WTC11 (cell line): ENCODE results near the gene PLD1. TPM values are rescaled to one million over a fixed set of nuclear protein-coding genes. Genes with fewer than 3 reads are reported as not detected.

Source experiments
- ATAC-seq: fragments of 200-7000 bp; cut with Tn5 transposase; 2 replicates; pipeline ENCODE4 v1.10.0; 2021; ENCODE audit warnings: mild to moderate bottlenecking, moderate library complexity
- CTCF ChIA-PET: fragments of 300-600 bp; sonication (Branson Sonifier 250); formaldehyde crosslinking; loops from one replicate; lab custom pipeline; 2021; ENCODE audit warnings: antibody characterized with exemption; lab: Charles Lee
- POLR2A ChIA-PET: fragments of 350-600 bp; sonication (Branson Sonifier 250); formaldehyde crosslinking; loops from one replicate; lab custom pipeline; 2021; ENCODE audit warnings: antibody characterized with exemption; lab: Charles Lee
- DNase-seq: peaks from one replicate; pipeline ENCODE4 v3.0.0; 2021; ENCODE audit warnings: low spot score
- H3K27ac Mint-ChIP-seq: 2 replicates; pipeline ENCODE4 v1.8.0; 2021; ENCODE audit warnings: mixed read lengths
- H3K27me3 Mint-ChIP-seq: 2 replicates; pipeline ENCODE4 v1.8.0; 2021; ENCODE audit warnings: low read depth, mild to moderate bottlenecking, moderate library complexity, mixed read lengths
- H3K36me3 Mint-ChIP-seq: 2 replicates; pipeline ENCODE4 v1.8.0; 2021; ENCODE audit warnings: mixed read lengths
- H3K4me1 Mint-ChIP-seq: 2 replicates; pipeline ENCODE4 v1.8.0; 2022; ENCODE audit warnings: mixed read lengths
- H3K4me3 Mint-ChIP-seq: 2 replicates; pipeline ENCODE4 v1.8.0; 2021; ENCODE audit warnings: mild to moderate bottlenecking, moderate library complexity, mixed read lengths
- H3K9me3 Mint-ChIP-seq: 2 replicates; pipeline ENCODE4 v1.8.0; 2021; ENCODE audit warnings: mixed read lengths
- HMGA2 ChIP-seq: fragments of 250-450 bp; sonication (Bioruptor Pico); IDR thresholded peaks from 2 replicates; pipeline ENCODE4 v1.4.0; 2021; ENCODE audit warnings: mild to moderate bottlenecking, moderate library complexity
- NR1H2 ChIP-seq: sonication (generic); formaldehyde crosslinking; IDR thresholded peaks from 2 replicates; pipeline ENCODE4 v1.9.0; 2021; ENCODE audit warnings: mild to moderate bottlenecking, moderate library complexity, missing genetic modification reagents
- PRRX2 ChIP-seq: fragments of 250-450 bp; sonication (Bioruptor Pico); IDR thresholded peaks from 2 replicates; pipeline ENCODE4 v1.8.0; 2021; ENCODE audit warnings: mild to moderate bottlenecking
- RORB ChIP-seq: fragments of 250-450 bp; sonication (Bioruptor Pico); IDR thresholded peaks from 2 replicates; pipeline ENCODE4 v1.9.0; 2021; ENCODE audit warnings: mild to moderate bottlenecking
- SP1 ChIP-seq: sonication (generic); formaldehyde crosslinking; conservative IDR thresholded peaks from 2 replicates; pipeline ENCODE4 v1.8.1; 2022; ENCODE audit warnings: missing genetic modification reagents
- ZNF396 ChIP-seq: fragments of 250-450 bp; sonication (Bioruptor Pico); IDR thresholded peaks from 2 replicates; pipeline ENCODE4 v1.8.0; 2021; ENCODE audit warnings: mild to moderate bottlenecking, moderate library complexity, borderline replicate concordance
- total RNA-seq: library from RNA; stranded (reverse); gene quantifications from 3 replicates; pipeline ENCODE4 v1.2.3, GENCODE V29; 2021
- TF ChIP-seq, protein P1 (sequence below): sonication (generic); formaldehyde crosslinking; IDR thresholded peaks from 2 replicates; pipeline ENCODE4 v1.8.1; 2022; ENCODE audit warnings: missing genetic modification reagents, borderline replicate concordance
- TF ChIP-seq, protein P2 (sequence below): fragments of 250-450 bp; sonication (Bioruptor Pico); IDR thresholded peaks from 2 replicates; pipeline ENCODE4 v1.9.0; 2021; ENCODE audit warnings: mild to moderate bottlenecking
- TF ChIP-seq, protein P3 (sequence below): sonication (generic); formaldehyde crosslinking; IDR thresholded peaks from 2 replicates; pipeline ENCODE4 v1.8.0; 2022; ENCODE audit warnings: missing genetic modification reagents
- TF ChIP-seq, protein P4 (sequence below): sonication (generic); formaldehyde crosslinking; IDR thresholded peaks from 2 replicates; pipeline ENCODE4 v1.8.0; 2022; ENCODE audit warnings: mild to moderate bottlenecking, missing genetic modification reagents
- TF ChIP-seq, protein P5 (sequence below): sonication (generic); formaldehyde crosslinking; IDR thresholded peaks from 2 replicates; pipeline ENCODE4 v1.8.1; 2023; ENCODE audit warnings: mild to moderate bottlenecking, moderate library complexity, missing genetic modification reagents
- TF ChIP-seq, protein P6 (sequence below): sonication (generic); formaldehyde crosslinking; conservative IDR thresholded peaks from 2 replicates; pipeline ENCODE4 v1.8.1; 2023; ENCODE audit warnings: mild to moderate bottlenecking, low read depth, missing genetic modification reagents, moderate library complexity
- TF ChIP-seq, protein P7 (sequence below): sonication (generic); formaldehyde crosslinking; IDR thresholded peaks from 2 replicates; pipeline ENCODE4 v1.8.1; 2023; ENCODE audit warnings: mild to moderate bottlenecking, missing genetic modification reagents, moderate library complexity
- TF ChIP-seq, protein P8 (sequence below): fragments of 250-450 bp; sonication (Bioruptor Pico); conservative IDR thresholded peaks from 2 replicates; pipeline ENCODE4 v1.9.0; 2021; ENCODE audit warnings: mild to moderate bottlenecking
- TF ChIP-seq, protein P9 (sequence below): sonication (generic); formaldehyde crosslinking; IDR thresholded peaks from 2 replicates; pipeline ENCODE4 v1.8.0; 2022; ENCODE audit warnings: mild to moderate bottlenecking, missing genetic modification reagents
- TF ChIP-seq, protein P10 (sequence below): sonication (generic); formaldehyde crosslinking; conservative IDR thresholded peaks from 2 replicates; pipeline ENCODE4 v1.8.1; 2022; ENCODE audit warnings: mild to moderate bottlenecking, missing genetic modification reagents

PLD1 gene
- total RNA-seq, 1 experiment from 2014 or later: 4.0 TPM

DNA sequence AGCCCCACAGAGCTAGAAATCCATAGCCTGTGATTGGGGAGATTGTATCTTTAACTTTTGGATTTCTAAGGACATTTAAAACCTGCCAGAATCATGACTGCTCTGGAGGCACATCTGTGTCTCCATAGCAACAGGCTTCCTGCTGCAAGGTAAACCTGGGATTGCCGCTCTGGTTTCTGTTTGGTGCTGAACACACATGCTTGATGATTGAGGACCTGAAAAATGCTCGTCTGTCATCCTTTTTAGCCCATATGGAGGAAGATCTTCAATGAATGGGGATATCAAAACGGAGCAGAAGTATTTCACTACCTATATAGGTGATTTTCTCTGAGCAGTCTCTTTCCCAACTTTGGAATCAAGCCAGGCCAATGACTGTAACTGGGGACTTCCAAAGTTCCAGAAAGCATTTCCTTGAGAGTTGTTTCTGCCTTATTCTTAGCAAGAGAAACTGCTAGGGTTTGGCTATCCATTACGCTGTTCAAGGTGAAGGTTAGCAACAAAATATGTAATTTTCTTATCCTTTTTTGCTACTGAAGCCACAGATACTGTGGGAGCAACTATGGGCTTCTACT is 253.6 kb downstream of the PLD1 start:
- Mint-ChIP-seq H3K27me3 (no peaks in the 10 kb centered on the region), H3K9me3 (no peaks in the 10 kb centered on the region), H3K4me1 (peaks cover 12% of the 10 kb centered on the region), H3K27ac (no peak overlapping the region), H3K36me3 (no peaks in the 10 kb centered on the region), H3K4me3 (no peak overlapping the region)
- CTCF ChIA-PET: no interaction called here
- DNase-seq (no peak), ATAC-seq (peak; percentile 50; the same call in 1 of the 2 replicates)
- POLR2A ChIA-PET: no interaction called here
- TF ChIP-seq PRRX2 (CRISPR knock-in tag): no peak
- TF ChIP-seq NR1H2 (CRISPR knock-in tag): no peak
- TF ChIP-seq, protein P1, sequence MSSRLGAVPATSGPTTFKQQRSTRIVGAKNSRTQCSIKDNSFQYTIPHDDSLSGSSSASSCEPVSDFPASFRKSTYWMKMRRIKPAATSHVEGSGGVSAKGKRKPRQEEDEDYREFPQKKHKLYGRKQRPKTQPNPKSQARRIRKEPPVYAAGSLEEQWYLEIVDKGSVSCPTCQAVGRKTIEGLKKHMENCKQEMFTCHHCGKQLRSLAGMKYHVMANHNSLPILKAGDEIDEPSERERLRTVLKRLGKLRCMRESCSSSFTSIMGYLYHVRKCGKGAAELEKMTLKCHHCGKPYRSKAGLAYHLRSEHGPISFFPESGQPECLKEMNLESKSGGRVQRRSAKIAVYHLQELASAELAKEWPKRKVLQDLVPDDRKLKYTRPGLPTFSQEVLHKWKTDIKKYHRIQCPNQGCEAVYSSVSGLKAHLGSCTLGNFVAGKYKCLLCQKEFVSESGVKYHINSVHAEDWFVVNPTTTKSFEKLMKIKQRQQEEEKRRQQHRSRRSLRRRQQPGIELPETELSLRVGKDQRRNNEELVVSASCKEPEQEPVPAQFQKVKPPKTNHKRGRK (CRISPR knock-in tag): no peak
- TF ChIP-seq, protein P2, sequence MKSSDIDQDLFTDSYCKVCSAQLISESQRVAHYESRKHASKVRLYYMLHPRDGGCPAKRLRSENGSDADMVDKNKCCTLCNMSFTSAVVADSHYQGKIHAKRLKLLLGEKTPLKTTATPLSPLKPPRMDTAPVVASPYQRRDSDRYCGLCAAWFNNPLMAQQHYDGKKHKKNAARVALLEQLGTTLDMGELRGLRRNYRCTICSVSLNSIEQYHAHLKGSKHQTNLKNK (CRISPR knock-in tag): no peak
- TF ChIP-seq, protein P3, sequence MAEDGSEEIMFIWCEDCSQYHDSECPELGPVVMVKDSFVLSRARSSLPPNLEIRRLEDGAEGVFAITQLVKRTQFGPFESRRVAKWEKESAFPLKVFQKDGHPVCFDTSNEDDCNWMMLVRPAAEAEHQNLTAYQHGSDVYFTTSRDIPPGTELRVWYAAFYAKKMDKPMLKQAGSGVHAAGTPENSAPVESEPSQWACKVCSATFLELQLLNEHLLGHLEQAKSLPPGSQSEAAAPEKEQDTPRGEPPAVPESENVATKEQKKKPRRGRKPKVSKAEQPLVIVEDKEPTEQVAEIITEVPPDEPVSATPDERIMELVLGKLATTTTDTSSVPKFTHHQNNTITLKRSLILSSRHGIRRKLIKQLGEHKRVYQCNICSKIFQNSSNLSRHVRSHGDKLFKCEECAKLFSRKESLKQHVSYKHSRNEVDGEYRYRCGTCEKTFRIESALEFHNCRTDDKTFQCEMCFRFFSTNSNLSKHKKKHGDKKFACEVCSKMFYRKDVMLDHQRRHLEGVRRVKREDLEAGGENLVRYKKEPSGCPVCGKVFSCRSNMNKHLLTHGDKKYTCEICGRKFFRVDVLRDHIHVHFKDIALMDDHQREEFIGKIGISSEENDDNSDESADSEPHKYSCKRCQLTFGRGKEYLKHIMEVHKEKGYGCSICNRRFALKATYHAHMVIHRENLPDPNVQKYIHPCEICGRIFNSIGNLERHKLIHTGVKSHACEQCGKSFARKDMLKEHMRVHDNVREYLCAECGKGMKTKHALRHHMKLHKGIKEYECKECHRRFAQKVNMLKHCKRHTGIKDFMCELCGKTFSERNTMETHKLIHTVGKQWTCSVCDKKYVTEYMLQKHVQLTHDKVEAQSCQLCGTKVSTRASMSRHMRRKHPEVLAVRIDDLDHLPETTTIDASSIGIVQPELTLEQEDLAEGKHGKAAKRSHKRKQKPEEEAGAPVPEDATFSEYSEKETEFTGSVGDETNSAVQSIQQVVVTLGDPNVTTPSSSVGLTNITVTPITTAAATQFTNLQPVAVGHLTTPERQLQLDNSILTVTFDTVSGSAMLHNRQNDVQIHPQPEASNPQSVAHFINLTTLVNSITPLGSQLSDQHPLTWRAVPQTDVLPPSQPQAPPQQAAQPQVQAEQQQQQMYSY (CRISPR knock-in tag): no peak

DNA sequence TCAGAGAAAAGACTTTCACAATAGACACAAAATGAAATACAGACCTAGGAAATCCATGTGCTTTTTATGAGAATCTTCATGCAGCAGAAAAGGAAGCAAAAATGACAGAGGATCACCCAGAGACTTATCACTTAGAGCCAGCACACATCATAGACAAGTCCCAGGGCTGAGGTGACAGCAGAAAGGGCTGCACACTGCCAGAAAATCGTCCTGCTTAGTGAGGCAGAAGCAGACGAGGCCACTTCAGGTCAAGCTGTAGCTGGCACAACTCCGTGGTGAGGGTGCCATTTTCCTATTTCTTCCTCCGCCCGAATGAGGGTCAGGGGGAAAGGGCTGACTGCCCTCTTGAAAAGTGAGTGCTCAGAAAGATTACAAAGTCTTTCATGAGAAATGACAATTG is 254.1 kb downstream of the PLD1 start:
- ChIA-PET POLR2A (no interaction called here), CTCF (no interaction called here)
- TF ChIP-seq, protein P4, sequence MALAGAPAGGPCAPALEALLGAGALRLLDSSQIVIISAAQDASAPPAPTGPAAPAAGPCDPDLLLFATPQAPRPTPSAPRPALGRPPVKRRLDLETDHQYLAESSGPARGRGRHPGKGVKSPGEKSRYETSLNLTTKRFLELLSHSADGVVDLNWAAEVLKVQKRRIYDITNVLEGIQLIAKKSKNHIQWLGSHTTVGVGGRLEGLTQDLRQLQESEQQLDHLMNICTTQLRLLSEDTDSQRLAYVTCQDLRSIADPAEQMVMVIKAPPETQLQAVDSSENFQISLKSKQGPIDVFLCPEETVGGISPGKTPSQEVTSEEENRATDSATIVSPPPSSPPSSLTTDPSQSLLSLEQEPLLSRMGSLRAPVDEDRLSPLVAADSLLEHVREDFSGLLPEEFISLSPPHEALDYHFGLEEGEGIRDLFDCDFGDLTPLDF: no peak
- TF ChIP-seq, protein P5, sequence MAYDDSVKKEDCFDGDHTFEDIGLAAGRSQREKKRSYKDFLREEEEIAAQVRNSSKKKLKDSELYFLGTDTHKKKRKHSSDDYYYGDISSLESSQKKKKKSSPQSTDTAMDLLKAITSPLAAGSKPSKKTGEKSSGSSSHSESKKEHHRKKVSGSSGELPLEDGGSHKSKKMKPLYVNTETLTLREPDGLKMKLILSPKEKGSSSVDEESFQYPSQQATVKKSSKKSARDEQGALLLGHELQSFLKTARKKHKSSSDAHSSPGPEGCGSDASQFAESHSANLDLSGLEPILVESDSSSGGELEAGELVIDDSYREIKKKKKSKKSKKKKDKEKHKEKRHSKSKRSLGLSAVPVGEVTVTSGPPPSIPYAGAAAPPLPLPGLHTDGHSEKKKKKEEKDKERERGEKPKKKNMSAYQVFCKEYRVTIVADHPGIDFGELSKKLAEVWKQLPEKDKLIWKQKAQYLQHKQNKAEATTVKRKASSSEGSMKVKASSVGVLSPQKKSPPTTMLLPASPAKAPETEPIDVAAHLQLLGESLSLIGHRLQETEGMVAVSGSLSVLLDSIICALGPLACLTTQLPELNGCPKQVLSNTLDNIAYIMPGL (CRISPR knock-in tag): no peak
- TF ChIP-seq, protein P6, sequence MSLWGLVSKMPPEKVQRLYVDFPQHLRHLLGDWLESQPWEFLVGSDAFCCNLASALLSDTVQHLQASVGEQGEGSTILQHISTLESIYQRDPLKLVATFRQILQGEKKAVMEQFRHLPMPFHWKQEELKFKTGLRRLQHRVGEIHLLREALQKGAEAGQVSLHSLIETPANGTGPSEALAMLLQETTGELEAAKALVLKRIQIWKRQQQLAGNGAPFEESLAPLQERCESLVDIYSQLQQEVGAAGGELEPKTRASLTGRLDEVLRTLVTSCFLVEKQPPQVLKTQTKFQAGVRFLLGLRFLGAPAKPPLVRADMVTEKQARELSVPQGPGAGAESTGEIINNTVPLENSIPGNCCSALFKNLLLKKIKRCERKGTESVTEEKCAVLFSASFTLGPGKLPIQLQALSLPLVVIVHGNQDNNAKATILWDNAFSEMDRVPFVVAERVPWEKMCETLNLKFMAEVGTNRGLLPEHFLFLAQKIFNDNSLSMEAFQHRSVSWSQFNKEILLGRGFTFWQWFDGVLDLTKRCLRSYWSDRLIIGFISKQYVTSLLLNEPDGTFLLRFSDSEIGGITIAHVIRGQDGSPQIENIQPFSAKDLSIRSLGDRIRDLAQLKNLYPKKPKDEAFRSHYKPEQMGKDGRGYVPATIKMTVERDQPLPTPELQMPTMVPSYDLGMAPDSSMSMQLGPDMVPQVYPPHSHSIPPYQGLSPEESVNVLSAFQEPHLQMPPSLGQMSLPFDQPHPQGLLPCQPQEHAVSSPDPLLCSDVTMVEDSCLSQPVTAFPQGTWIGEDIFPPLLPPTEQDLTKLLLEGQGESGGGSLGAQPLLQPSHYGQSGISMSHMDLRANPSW (CRISPR knock-in tag): no peak
- TF ChIP-seq, protein P7, sequence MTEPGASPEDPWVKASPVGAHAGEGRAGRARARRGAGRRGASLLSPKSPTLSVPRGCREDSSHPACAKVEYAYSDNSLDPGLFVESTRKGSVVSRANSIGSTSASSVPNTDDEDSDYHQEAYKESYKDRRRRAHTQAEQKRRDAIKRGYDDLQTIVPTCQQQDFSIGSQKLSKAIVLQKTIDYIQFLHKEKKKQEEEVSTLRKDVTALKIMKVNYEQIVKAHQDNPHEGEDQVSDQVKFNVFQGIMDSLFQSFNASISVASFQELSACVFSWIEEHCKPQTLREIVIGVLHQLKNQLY: no peak
- TF ChIP-seq SP1 (CRISPR knock-in tag) (no peak), RORB (CRISPR knock-in tag) (no peak), ZNF396 (CRISPR knock-in tag) (no peak), HMGA2 (no peak), PRRX2 (CRISPR knock-in tag) (no peak)
- TF ChIP-seq, protein P8, sequence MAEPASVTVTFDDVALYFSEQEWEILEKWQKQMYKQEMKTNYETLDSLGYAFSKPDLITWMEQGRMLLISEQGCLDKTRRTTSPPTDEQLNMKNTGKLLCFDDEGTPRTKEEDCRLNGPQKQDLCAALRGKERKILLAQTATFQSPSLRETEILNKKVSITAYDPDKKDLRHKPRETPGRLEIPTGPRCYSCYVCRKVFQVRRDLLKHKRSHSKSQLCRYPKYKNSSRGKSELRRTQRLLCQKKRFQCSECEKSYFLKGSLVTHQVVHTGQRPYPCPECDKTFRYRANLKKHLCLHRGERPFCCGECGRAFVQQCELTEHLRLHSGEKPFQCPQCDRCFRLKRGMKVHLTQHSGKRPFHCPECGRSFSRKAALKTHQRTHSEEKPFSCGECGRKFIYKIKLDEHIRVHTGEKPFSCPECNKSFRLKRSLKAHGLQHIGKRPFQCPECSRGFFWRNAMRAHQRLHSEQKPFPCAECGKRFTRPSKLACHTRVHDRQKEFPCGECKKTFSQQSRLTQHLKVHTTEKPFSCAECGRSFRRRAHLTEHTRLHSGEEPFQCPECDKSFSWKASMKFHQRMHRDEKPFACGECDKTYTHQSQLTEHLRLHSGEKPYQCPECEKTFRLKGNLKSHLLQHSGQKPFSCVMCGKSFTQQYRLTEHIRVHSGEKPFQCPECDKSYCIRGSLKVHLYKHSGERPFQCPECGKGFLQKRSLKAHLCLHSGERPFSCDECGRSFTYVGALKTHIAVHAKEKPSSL (CRISPR knock-in tag): no peak
- TF ChIP-seq, protein P9, sequence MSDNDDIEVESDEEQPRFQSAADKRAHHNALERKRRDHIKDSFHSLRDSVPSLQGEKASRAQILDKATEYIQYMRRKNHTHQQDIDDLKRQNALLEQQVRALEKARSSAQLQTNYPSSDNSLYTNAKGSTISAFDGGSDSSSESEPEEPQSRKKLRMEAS: no peak
- TF ChIP-seq, protein P10, sequence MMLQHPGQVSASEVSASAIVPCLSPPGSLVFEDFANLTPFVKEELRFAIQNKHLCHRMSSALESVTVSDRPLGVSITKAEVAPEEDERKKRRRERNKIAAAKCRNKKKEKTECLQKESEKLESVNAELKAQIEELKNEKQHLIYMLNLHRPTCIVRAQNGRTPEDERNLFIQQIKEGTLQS (CRISPR knock-in tag): no peak
- no peak overlapping the region for H3K27ac Mint-ChIP-seq
- H3K36me3 Mint-ChIP-seq: no peaks in the 10 kb centered on the region
- DNase-seq (no peak), ATAC-seq (no peak; the same call in 1 of the 2 replicates)
- no peaks in the 10 kb centered on the region for H3K9me3 Mint-ChIP-seq
- H3K4me1 Mint-ChIP-seq: peaks cover 12% of the 10 kb centered on the region
- H3K27me3 Mint-ChIP-seq: no peaks in the 10 kb centered on the region
- no peak overlapping the region for H3K4me3 Mint-ChIP-seq
